HEK293 (cell line): ENCODE results near the gene PRR15L.

Experiments used
- CTCF ChIA-PET: fragments of 350-600 bp; formaldehyde crosslinking; extraction: SDS; loops from one replicate; lab custom pipeline; 2021; ENCODE audit warnings: antibody characterized with exemption; lab: Yijun Ruan, JAX
- POLR2A ChIA-PET: fragments of 300-600 bp; formaldehyde crosslinking; extraction: SDS; loops from one replicate; lab custom pipeline; 2020; ENCODE audit warnings: antibody characterized with exemption, inconsistent platforms; lab: Yijun Ruan, JAX
- H3K27ac ChIP-seq: fragments of 200-500 bp; sonication (Bioruptor generic); 2 replicates; pipeline ENCODE4 v1.5.1; 2014; ENCODE audit warnings: low read depth, low read length, control low read depth, inconsistent platforms; ENCODE audit errors: extremely low read depth
- H3K36me3 ChIP-seq, 2 experiments: fragments of 200-500 bp in 1 of 2; sonication (Bioruptor generic) in 1 of 2; 1 replicate in 1 of 2; 2 replicates in 1 of 2; pipeline ENCODE4 v1.5.1; 2014 to 2017; ENCODE audit warnings: inconsistent platforms in 2 of 2, low read length in 2 of 2; ENCODE audit not compliant: control insufficient read depth in 2 of 2, insufficient read depth in 1 of 2
- H3K4me1 ChIP-seq: fragments of 200-500 bp; sonication (Bioruptor generic); 2 replicates; pipeline ENCODE4 v1.5.1; 2014; ENCODE audit warnings: mild to moderate bottlenecking, low read length, inconsistent platforms; ENCODE audit not compliant: control insufficient read depth, insufficient read depth
- H3K4me3 ChIP-seq: 2 replicates; pipeline ENCODE4 v1.5.1; 2011; ENCODE audit warnings: low read depth, mild to moderate bottlenecking, control low read depth, low read length, moderate library complexity
- H3K9me3 ChIP-seq: fragments of 200-500 bp; sonication (Bioruptor generic); 2 replicates; pipeline ENCODE4 v1.5.1; 2014; ENCODE audit warnings: low read depth, low read length, inconsistent platforms; ENCODE audit not compliant: control insufficient read depth, insufficient read depth
- MYNN ChIP-seq: fragments of 450-650 bp; formaldehyde crosslinking; IDR thresholded peaks from 2 replicates; pipeline ENCODE4 v1.5.1; 2016; ENCODE audit warnings: missing biosample characterization, missing genetic modification characterization, borderline replicate concordance
- RBAK ChIP-seq: fragments of 450-650 bp; formaldehyde crosslinking; IDR thresholded peaks from 2 replicates; pipeline ENCODE4 v1.5.1; 2016; ENCODE audit warnings: missing biosample characterization, missing genetic modification characterization
- REST ChIP-seq: fragments of 450-650 bp; formaldehyde crosslinking; IDR thresholded peaks from 2 replicates; pipeline ENCODE4 v1.5.1; 2016; ENCODE audit warnings: missing biosample characterization, missing genetic modification characterization
- ZBTB10 ChIP-seq: fragments of 450-650 bp; formaldehyde crosslinking; IDR thresholded peaks from 2 replicates; pipeline ENCODE4 v1.5.1; 2016; ENCODE audit warnings: missing biosample characterization, missing genetic modification characterization
- ZEB2 ChIP-seq: fragments of 450-650 bp; formaldehyde crosslinking; IDR thresholded peaks from 2 replicates; pipeline ENCODE4 v1.5.1; 2016; ENCODE audit warnings: missing biosample characterization, missing genetic modification characterization
- ZNF37A ChIP-seq: fragments of 450-650 bp; IDR thresholded peaks from 2 replicates; pipeline ENCODE4 v1.5.1; 2018; ENCODE audit warnings: missing biosample characterization, missing genetic modification characterization
- ZNF521 ChIP-seq: fragments of 450-650 bp; formaldehyde crosslinking; IDR thresholded peaks from 2 replicates; pipeline ENCODE4 v1.5.1; 2017; ENCODE audit warnings: missing biosample characterization, mild to moderate bottlenecking, missing genetic modification characterization
- ZNF623 ChIP-seq: fragments of 450-650 bp; formaldehyde crosslinking; IDR thresholded peaks from 2 replicates; pipeline ENCODE4 v1.5.1; 2016; ENCODE audit warnings: missing biosample characterization, missing genetic modification characterization
- ZNF654 ChIP-seq: fragments of 450-650 bp; formaldehyde crosslinking; IDR thresholded peaks from 2 replicates; pipeline ENCODE4 v1.5.1; 2016; ENCODE audit warnings: low read depth, missing biosample characterization, missing genetic modification characterization
- ZNF768 ChIP-seq: fragments of 450-650 bp; formaldehyde crosslinking; IDR thresholded peaks from 2 replicates; pipeline ENCODE4 v1.5.1; 2018; ENCODE audit warnings: missing biosample characterization, mild to moderate bottlenecking, missing genetic modification characterization
- TF ChIP-seq, protein P1 (sequence below): fragments of 450-650 bp; formaldehyde crosslinking; IDR thresholded peaks from 2 replicates; pipeline ENCODE4 v1.5.1; 2016; ENCODE audit warnings: missing biosample characterization, missing genetic modification characterization
- TF ChIP-seq, protein P2 (sequence below): fragments of 450-650 bp; formaldehyde crosslinking; IDR thresholded peaks from 2 replicates; pipeline ENCODE4 v1.5.1; 2016; ENCODE audit warnings: missing biosample characterization, missing genetic modification characterization
- TF ChIP-seq, protein P3 (sequence below): fragments of 450-650 bp; formaldehyde crosslinking; IDR thresholded peaks from 2 replicates; pipeline ENCODE4 v1.5.1; 2017; ENCODE audit warnings: missing biosample characterization, missing genetic modification characterization
- TF ChIP-seq, protein P4 (sequence below): fragments of 450-650 bp; formaldehyde crosslinking; IDR thresholded peaks from 2 replicates; pipeline ENCODE4; 2016; ENCODE audit warnings: missing biosample characterization, missing genetic modification characterization

The PRR15L gene

DNA sequence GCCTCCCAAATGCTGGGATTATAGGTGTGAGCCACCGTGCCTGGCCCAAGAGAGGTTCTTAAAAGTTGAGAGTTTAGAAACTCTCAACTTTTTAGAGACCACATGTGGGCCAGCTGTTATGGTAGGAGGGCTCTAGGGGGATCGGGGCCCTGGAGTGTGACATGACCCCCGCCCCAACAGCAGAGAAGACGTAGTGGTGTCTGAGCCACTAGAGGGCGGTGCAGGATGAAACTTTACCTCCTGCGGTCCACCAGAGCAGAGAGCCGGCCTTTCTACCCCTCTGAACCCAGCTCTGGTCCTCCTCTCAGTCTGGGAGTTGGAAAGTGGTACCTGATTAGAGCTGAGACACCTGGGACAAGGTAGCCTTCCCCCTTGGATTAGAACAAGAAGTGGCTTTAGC lies 20.6 kb upstream of the PRR15L start (continued):
- TF ChIP-seq ZBTB10 (tag by site-specific recombination) (0 out of 2 replicates have a peak, but pooled peaks have one; percentile 45), ZNF521 (tag by site-specific recombination) (no peak), ZNF623 (no peak), ZNF654 (tag by site-specific recombination) (peak; percentile 74), REST (tag by site-specific recombination) (no peak), ZEB2 (peak; percentile 64; the same call in 1 of the 2 replicates), RBAK (tag by site-specific recombination) (no peak)
- TF ChIP-seq, protein P1, sequence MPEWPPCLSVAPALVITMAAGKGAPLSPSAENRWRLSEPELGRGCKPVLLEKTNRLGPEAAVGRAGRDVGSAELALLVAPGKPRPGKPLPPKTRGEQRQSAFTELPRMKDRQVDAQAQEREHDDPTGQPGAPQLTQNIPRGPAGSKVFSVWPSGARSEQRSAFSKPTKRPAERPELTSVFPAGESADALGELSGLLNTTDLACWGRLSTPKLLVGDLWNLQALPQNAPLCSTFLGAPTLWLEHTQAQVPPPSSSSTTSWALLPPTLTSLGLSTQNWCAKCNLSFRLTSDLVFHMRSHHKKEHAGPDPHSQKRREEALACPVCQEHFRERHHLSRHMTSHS (tag by site-specific recombination), result no peak
- TF ChIP-seq, protein P2, sequence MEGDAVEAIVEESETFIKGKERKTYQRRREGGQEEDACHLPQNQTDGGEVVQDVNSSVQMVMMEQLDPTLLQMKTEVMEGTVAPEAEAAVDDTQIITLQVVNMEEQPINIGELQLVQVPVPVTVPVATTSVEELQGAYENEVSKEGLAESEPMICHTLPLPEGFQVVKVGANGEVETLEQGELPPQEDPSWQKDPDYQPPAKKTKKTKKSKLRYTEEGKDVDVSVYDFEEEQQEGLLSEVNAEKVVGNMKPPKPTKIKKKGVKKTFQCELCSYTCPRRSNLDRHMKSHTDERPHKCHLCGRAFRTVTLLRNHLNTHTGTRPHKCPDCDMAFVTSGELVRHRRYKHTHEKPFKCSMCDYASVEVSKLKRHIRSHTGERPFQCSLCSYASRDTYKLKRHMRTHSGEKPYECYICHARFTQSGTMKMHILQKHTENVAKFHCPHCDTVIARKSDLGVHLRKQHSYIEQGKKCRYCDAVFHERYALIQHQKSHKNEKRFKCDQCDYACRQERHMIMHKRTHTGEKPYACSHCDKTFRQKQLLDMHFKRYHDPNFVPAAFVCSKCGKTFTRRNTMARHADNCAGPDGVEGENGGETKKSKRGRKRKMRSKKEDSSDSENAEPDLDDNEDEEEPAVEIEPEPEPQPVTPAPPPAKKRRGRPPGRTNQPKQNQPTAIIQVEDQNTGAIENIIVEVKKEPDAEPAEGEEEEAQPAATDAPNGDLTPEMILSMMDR (tag by site-specific recombination), result peak; percentile 73
- TF ChIP-seq, protein P3, sequence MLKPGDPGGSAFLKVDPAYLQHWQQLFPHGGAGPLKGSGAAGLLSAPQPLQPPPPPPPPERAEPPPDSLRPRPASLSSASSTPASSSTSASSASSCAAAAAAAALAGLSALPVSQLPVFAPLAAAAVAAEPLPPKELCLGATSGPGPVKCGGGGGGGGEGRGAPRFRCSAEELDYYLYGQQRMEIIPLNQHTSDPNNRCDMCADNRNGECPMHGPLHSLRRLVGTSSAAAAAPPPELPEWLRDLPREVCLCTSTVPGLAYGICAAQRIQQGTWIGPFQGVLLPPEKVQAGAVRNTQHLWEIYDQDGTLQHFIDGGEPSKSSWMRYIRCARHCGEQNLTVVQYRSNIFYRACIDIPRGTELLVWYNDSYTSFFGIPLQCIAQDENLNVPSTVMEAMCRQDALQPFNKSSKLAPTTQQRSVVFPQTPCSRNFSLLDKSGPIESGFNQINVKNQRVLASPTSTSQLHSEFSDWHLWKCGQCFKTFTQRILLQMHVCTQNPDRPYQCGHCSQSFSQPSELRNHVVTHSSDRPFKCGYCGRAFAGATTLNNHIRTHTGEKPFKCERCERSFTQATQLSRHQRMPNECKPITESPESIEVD (tag by site-specific recombination), result no peak
- TF ChIP-seq, protein P4, sequence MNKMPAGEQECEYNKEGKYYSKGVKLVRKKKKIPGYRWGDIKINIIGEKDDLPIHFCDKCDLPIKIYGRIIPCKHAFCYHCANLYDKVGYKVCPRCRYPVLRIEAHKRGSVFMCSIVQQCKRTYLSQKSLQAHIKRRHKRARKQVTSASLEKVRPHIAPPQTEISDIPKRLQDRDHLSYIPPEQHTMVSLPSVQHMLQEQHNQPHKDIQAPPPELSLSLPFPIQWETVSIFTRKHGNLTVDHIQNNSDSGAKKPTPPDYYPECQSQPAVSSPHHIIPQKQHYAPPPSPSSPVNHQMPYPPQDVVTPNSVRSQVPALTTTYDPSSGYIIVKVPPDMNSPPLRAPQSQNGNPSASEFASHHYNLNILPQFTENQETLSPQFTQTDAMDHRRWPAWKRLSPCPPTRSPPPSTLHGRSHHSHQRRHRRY (tag by site-specific recombination), result no peak

DNA sequence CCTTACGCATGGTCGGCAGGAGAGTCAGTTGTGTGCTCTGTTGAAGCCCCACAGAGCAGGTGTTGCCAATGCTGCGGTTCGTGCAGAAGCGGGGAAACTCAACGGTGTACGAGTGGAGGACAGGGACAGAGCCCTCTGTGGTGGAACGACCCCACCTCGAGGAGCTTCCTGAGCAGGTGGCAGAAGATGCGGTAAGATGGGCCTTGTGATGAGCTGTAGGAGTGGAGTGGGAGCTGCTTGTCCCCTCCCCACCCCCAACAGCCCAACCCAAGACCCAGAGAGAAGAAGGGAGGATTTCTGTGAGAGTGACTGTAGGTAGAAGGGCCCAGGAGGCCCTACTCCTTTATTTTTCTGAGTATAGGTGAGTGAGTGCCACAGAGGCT lies 18.1 kb upstream of the PRR15L start:
- POLR2A ChIA-PET, result interaction anchor here (0.8 to 1.1 kb wide), 3 partner anchors 35 to 43 kb away, joined by 3 read pairs; no protein-coding TSS in a partner anchor
- CTCF ChIA-PET, result interaction anchor here (0.6 to 21.9 kb wide), 12 partner anchors 9 to 696 kb away, joined by 3 to 592 read pairs (median 3); partner anchors contain the start of genes PNPO and PRR15L
- Histone ChIP-seq H3K36me3 (peaks cover 34 to 77% of the 10 kb centered on the region in 2 experiments), H3K27ac (no peak overlapping the region), H3K4me1 (peaks cover 7% of the 10 kb centered on the region; the same call in 1 of the 2 replicates), H3K4me3 (no peak overlapping the region), H3K9me3 (no peaks in the 10 kb centered on the region)
- TF ChIP-seq ZNF37A (tag by site-specific recombination) (no peak), MYNN (tag by site-specific recombination) (no peak), ZNF768 (tag by site-specific recombination) (no peak)
